GM21526 (cell line): ENCODE results near the gene TACR1.
"Not testable (repeated sequence)": the region's sequence is repeated elsewhere in the genome, so short reads cannot be mapped to it uniquely, and the experiment has no call there.

Experiments used
- ATAC-seq: cut with Tn5 transposase; IDR thresholded peaks from one replicate; pipeline ENCODE4 v1.9.1; 2021; ENCODE audit warnings: moderate library complexity; ENCODE audit not compliant: unreplicated experiment, low FRiP score

Gene TACR1

GRCh38 chr2:75094405-75094804, 104.9 kb downstream of the TACR1 start:
- ATAC-seq = no peak

GRCh38 chr2:75090770-75091515, 108.4 kb downstream of the TACR1 start:
- ATAC-seq = no peak

GRCh38 chr2:75089471-75089870, 109.8 kb downstream of the TACR1 start:
- ATAC-seq = no peak

- ATAC-seq = no peak
Observed at GRCh38 chr2:75088791-75089190, 110.5 kb downstream of the TACR1 start.

GRCh38 chr2:75087736-75088135, 111.6 kb downstream of the TACR1 start:
- no peak for ATAC-seq

GRCh38 chr2:75079575-75079974, 119.7 kb downstream of the TACR1 start:
- no peak for ATAC-seq

- no peak for ATAC-seq
Observed at GRCh38 chr2:75077909-75078308, 121.4 kb downstream of the TACR1 start.

- ATAC-seq = no peak
Observed at GRCh38 chr2:75076088-75076487, 123.2 kb downstream of the TACR1 start.

GRCh38 chr2:75074708-75075107, 124.6 kb downstream of the TACR1 start:
- no peak for ATAC-seq

GRCh38 chr2:75074228-75074627, 125.1 kb downstream of the TACR1 start:
- no peak for ATAC-seq

GRCh38 chr2:75071766-75072165, 127.6 kb downstream of the TACR1 start:
- ATAC-seq = no peak

GRCh38 chr2:75068546-75068945, 130.8 kb downstream of the TACR1 start:
- ATAC-seq = no peak

GRCh38 chr2:75067506-75067905, 131.8 kb downstream of the TACR1 start:
- ATAC-seq = no peak

- ATAC-seq = no peak
Observed at GRCh38 chr2:75066121-75066902, 133.0 kb downstream of the TACR1 start.

GRCh38 chr2:75065402-75066008, 133.8 kb downstream of the TACR1 start:
- no peak for ATAC-seq

- ATAC-seq = no peak
Observed at GRCh38 chr2:75064691-75065396, 134.5 kb downstream of the TACR1 start.

- no peak for ATAC-seq
Observed at GRCh38 chr2:75063906-75064305, 135.4 kb downstream of the TACR1 start.

- ATAC-seq = no peak
Observed at GRCh38 chr2:75058427-75058826, 140.9 kb downstream of the TACR1 start.

GRCh38 chr2:75057150-75057549, 142.2 kb downstream of the TACR1 start:
- not testable (repeated sequence) for ATAC-seq

GRCh38 chr2:75055820-75056675, 143.3 kb downstream of the TACR1 start:
- ATAC-seq = peak; percentile 47
